Stimulated activated CD4-positive, alpha-beta T cell treated with anti-CD3 and anti-CD28 coated beads, Interleukin-1b, Interleukin-23, amount 100 ng/mL, for 1 hour (primary cell): ENCODE data around the gene CRTC1.

Experiments used
- DNase-seq, 2 donors: peaks; one replicate each; pipeline ENCODE4 v3.0.0-alpha.2; 2020; ENCODE audit warnings: low read depth in 2 of 2

CRTC1 gene, protein sequence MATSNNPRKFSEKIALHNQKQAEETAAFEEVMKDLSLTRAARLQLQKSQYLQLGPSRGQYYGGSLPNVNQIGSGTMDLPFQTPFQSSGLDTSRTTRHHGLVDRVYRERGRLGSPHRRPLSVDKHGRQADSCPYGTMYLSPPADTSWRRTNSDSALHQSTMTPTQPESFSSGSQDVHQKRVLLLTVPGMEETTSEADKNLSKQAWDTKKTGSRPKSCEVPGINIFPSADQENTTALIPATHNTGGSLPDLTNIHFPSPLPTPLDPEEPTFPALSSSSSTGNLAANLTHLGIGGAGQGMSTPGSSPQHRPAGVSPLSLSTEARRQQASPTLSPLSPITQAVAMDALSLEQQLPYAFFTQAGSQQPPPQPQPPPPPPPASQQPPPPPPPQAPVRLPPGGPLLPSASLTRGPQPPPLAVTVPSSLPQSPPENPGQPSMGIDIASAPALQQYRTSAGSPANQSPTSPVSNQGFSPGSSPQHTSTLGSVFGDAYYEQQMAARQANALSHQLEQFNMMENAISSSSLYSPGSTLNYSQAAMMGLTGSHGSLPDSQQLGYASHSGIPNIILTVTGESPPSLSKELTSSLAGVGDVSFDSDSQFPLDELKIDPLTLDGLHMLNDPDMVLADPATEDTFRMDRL

DNA sequence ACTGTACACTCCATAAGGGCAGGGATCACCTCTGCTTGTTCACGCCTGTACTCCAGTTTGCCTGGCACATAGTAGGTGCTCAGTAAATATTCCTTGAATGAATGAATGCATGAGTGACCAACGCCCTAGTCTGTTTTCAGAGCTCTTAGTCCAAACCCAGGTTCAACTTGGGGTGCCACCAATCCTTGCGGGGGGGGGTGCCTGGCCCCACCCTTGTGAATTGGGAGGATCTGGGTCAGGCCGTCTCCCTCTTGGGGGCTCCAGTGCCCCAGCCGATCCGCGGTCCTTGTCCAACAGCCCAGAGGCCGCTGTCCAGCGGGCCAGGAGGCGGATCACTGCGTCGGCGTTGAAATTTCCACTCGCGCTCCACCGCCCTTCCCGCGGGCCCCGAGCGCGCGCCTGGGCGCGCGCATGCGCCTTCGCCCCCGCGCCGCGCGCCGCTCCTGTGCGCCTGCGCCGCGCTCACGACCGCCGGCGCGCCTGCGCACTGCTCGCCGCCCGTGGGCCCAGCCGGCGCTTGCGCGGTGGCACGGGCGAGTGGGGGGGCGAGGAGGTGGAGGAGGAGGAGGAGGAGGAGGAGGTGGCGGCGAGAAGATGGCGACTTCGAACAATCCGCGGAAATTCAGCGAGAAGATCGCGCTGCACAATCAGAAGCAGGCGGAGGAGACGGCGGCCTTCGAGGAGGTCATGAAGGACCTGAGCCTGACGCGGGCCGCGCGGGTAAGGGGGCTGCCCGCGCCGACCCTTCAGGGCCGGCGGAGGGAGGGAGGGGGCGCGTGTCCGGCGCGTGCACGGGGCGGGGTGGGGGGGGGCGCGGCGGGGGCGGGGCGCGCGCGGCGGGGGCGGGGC is at the start of gene CRTC1:
TSS of gene CRTC1 (plus strand) at position 572 of the 849 bp plus-strand sequence. CDS start at position 595, 23 bp downstream.
- DNase-seq, result peak; percentile 89 to 92

DNA sequence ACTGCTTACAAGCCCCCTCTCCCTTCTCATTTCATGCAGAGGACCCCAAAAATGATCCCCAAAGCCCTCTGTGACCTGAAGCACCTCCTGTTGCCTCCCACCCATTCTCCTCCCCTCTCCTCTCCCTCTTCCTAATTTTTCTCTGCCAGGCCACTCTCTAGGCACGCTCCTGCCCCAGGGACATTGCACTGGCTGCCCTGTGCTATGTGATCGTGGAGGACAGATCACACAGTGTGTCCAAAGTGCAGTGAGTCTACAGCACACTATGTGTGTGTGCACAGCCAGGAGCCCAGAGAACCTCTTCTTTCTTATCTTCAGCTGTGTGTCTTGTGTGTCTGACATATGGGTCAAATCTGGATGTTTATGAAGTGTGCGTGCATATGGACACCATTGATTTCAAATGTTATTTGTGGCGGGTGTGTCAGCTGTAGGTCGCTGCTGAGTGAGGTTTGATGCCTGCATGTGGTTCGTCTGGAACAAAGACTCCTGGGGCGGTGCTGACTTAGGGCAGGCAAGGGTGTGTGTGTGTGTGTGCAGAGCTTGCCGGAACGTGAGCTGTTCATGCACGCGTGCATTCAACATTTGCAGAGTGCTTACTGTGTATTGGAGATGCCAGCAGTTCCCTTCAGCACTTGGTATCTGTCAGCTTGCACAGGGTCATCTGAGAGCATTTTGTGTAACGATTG is 48.7 kb upstream of the CRTC1 start:
- no peak for DNase-seq

DNA sequence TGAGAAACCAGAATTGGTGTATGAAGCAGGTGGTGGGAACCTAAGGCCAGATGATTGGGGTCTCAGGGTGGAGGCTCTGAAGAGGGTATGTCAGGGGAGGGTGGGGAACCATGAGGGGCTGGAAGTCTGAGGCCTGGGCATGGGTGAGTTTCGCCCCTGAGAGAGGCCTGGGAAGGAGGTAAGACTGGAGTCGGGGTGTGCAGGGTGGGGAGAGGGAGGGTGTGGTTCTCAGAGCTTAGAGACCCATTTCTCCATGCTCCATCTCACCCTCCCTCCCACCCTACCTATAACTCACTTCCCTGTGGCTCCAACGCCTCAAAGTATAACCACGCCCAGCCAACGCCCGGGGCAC is 47.7 kb upstream of the CRTC1 start:
- no peak for DNase-seq

DNA sequence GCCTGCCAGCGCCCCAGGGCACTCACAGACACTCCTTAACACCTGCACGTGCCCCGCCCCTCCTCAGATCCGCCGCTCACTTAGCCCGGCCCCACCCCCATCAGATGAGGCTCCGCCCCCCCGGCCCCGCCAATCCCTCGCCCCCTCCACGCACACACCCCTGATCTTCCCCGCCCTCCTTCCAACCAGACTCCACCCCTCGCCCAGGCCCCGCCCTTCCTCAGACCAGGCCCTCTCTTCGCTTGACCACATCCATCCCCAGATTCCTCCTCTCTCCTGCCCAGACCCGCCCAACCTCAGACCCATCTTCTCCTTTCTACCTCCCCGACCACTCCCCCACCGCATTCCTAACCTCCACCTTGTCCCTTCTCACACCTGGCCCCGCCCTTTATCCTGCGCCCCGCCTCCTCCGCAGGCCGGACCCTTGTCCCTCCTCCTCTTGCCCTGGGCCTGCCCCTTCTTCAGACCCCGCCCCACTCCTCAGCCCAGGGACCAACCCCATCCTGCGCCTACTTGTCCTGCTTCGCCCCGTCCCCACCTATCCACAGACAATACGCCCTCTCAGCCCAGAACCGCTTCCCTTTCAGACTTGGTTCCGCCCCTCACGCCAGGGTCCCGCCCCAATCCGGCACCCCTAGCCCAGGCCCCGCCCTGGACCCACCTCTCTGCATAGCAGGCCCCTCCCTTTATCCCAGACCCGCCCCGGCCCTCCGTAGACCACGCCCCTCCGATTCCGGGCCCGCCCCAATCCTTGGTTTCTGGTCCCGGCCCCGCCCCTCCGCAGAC is 47.1 kb upstream of the CRTC1 start:
- peak; percentile 99 for DNase-seq

DNA sequence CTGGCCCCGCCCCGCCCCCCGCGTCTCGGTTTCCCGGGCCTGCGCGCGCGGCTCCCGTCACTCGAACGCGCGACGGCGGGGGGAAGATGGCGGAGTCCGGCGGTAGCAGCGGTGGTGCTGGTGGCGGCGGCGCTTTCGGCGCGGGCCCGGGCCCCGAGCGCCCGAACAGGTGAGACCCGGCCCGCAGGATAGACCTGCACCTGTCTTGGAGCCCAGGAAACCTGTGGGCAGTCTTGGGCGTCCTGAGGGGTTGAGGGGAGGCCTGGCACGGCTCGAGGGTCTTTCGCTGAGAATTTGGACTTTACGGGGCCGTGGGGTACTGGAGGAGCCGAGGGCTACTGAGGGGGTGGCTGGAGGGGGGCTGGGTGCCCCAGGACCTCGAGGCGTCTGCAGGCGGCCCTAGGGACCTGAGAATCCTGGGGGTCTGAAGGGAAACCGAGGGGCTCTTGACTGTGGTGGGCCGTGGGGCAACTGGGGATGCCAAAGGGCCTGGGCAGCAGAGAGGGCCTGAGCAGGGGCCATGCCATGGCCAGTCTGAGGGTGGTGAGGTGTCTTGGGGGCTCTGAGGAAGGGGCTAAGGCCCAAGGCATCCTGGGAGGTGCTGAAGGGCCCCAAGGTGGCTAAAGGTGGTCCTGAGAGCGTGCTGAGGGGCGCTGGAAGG is 46.4 kb upstream of the CRTC1 start, which contains the start of gene KLHL26:
TSS of gene KLHL26 (plus strand) at position 60 of the 661 bp plus-strand sequence. CDS start at position 87, 27 bp downstream.
- no peak for DNase-seq

DNA sequence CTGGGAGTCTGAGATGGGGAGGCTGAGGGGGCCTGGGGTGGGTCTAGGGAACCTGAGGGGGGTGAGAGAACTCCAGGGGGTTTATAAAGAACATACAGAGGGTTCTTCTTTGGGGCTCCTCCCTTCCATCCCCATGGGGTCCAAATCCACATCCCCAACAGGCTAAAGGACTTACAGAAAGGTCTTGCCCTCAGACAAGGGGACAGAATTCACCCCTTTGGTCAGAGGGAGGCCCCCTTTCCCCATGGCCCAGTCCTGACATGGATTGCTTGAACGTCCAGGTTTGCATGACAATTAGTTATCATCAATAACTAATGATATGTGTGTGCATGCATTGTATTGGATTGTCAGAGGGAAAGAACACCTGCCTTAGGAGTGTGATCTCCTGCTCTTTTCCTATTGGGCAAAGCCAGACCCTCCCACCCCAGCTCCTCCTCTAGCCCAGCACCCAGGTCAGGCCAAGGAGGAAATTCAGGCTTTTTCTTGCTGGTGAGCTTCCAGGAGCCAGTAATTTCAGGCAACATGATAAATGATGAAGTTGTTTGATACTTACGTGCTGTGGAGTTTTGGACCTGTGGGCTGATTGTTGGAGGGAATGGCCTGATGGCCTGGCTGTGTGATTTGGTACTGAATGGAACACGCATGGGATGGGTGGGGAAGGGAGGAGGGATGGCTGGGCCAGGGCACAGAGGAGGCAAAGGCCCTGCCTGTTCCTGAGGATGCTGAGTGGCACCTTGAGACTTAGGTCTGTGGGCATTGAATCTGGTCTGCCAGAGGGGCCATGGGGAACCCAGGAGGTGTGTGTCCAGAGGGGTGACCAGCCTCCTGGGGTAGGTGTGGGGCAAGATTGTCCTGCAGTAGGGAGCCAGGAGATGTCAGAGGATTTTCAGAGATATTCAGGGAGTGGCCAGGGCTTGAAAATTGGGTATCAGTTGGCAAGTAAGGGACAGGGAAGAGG is 45.5 kb upstream of the CRTC1 start:
- DNase-seq, result no peak

DNA sequence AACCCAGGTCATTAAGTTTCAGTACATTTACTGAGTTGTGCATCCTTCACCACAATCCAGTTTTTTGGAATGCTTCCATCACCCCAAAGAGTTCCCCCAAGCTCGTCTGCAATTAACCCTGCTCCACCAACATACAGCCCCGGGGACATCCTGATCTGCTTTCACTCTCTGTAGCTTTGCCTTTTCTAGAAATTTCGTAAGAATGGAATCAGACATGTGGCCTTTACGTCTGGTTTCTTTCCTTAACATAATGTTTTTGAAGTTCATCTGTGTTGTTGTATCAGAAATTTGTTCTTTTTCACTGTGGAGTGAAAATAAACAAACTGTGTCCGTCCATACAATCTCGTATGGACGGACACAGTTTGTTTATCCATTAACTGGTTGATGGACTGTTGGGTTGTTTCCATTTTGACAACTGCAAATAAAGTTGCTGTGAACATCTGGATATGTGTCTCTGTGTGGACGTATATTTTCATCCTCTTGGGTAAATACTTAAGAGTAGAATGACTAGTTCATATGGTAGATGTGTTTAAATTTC is 43.7 kb upstream of the CRTC1 start:
- no peak for DNase-seq

DNA sequence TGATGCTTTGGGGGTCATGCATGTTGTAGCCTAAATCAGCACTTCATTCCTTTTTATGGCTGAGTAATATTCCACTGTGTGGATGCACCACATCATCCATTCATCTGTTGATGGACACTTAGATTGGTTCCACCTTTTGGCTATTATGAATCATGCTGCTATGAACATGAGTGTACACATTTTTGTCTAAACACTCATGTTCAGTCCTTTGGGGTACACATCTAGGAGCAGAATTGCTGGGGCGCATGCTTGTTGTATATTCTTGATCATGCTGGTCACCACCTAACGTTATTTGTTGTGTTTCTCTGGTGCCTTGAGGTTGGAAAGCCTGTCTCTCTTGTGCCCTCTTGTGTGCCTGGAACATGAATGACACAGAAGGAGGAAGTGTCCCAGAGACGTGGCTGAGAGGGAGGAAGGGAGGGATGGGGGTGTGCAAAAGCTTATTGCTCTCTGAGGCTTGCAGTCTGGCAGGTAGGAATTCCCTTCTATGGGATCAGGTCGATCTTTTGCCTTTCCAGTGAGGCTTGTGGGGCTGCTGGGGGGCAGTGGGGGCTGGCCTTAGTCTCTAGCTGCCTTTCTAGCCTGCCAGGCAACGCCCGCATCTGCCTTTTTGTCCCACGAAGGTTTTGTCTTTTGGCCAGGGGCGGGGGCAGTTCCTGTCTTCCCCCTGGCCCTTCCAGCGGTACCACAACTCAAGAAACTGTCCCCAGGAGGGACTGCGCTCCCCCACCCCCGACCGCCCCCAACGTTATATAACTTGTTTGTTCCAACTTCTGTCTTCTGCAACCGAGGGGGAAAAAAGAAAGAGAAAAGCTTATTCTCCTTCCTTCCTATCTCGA is 39.1 kb upstream of the CRTC1 start:
- DNase-seq, result no peak

DNA sequence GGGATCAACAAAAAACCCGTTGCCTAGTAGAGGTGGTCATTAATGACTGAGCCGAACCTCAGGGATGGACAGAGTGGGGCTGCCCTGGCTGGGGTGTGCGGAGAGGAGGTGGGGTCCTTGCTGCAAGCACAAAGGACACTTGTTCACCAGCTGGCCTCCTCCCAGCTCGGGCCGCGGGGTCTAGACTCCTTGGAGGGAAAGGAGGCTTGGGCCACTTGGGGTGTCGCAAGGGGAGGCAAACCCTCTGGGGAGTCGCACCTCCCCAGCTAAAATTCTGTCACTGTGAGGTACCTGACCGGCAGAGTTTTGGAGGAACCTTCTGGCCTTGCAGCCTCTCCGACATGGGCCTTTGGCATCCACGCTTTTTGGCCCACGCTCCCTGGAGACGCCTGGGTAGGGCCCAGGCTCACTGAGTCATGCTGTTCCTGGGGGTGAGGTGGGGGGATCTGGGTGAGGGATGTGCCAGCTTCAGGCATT is 38.4 kb upstream of the CRTC1 start:
- DNase-seq, result no peak

DNA sequence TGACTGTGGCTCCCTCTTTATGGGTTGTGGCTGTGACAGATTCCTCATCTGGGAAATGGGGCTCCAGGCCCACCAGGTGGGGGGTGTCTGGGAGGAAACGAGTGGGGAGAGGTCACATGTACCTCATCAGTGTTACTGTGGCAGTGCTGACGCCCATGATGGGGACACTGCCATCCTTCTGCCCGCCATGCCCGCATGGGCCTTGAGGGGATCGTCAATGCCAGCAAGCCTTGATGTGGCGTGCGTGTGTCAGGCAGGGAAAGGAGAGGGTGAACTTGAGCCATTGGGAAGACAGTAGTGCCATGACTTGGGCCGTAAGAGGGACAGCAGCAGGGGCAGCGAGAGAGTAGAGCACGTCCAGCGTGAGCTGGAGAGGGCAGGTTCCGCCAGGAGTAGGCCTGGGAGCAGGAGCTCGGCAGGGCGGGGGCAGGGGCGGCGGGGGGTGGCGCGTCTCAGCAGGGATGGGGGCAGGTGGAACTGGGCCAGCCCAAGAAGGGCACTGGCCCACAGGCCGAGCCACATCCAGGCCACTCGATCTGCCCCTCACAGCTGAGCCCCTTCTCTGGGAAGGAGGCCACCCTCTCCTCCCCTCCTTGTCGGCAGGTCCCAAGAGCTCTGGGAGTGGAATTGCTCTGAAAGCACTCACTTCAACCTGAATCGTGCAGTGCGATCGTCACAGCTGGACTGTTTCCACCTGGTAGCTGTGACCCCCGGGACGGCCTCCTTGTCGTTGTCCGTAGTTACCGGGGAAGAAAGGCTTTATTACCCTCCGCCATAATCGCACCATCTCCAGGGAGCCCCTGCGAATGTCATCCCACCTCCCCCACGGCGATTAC is 36.7 kb upstream of the CRTC1 start:
- no peak for DNase-seq

DNA sequence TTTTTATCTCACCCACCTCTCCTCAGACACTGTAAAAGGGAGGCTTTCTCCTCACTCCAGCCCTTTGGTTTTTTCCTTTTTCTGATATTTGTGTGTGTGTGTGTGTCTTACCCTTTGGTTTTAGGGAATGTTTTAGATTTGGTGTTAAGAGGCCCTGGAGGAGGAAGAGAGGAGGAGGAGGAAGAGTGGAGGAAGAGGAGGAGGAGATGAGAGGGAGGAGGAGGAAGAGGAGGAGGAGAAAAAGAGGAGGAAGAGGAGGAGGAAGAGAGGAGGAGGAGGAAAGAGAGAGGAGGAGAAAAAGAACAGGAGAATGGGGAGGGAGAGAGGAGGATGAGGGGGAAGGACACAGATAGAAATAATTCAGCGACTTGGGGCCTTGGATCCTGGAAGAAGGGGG is 36.1 kb upstream of the CRTC1 start:
- DNase-seq, result no peak

DNA sequence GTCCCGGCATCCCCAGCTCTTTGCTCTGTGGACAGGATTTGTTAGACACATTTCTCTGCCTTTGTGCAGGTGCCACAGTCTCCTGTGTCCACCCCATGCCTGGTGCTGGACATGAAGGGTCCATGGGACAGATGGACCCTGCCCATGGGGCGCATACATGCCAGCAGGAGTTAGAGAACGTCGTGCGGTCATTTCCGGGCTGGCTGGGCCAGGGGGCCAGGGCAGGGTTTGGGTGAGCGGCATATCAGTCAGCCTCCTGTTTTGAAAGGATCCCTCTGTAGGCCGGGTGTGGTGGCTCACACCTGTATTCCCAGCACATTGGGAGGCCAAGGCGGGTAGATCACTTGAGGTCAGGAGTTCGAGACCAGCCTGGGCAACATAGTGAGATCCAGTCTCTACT is 35.7 kb upstream of the CRTC1 start:
- no peak for DNase-seq

DNA sequence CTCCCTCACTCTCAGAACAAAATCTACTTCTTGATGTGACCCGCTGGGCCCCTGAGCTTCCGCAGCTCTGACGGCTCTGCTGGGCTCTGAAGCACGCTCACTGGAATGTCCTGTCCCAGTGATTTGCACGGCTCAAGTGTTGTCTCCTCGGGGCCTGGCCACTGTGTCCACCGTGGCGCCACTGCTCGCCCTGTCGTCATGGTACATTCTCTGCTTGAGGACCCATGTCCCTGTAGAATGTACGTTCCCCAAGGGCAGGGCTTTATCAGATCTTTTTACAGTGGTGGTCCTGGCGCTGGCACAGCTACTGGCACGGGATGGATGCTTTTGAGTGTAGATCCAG is 34.5 kb upstream of the CRTC1 start:
- DNase-seq, result no peak

DNA sequence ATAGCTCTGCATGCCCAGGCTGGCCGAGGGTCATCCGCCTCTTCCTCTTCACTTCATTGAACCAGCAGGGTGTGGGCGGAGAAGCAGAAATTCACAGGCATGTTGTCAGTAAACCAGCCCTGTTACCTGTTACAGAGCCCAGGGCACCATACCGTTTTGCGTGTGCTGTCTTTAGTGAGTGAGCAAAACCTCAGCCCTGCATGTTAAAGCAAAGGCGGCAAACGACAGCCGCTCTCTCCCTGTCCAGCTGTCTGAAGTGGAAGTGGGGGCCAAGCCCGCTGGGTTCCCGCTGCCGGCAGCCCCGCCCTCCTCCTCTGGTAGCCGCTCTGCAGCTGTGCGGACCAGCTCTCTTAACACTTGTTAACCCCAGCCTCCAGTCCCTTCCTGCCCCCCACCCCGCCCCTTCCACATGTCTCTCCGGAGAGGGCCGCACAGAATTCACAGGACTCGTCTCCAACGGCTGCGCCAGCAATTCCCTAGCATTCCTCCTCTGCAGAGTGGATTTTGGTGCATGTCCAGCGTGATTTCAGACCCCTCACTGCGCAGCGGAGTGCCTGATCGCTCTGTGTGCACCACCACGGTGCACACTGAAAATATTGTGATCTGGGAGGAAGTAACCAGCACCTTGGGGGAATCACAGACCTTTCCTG is 34.0 kb upstream of the CRTC1 start:
- DNase-seq, result no peak

DNA sequence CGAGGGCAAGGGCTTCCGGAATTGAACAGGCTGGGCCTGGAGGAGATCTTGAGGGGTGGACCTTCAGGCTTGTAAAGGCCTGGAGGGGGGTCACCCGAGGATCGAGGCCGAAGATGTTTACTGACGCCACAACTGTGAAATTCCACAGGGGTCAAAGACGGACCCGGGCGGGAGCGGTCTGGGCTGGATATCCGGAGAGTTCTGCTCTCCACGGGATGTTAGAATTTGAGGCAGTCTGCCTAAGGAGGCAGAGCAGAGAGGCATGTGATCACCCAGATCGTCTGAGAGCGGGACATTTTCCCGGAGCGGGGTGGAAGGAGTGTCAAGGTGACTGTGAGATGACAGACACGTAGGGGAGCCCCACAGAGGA is 33.5 kb upstream of the CRTC1 start:
- no peak for DNase-seq

DNA sequence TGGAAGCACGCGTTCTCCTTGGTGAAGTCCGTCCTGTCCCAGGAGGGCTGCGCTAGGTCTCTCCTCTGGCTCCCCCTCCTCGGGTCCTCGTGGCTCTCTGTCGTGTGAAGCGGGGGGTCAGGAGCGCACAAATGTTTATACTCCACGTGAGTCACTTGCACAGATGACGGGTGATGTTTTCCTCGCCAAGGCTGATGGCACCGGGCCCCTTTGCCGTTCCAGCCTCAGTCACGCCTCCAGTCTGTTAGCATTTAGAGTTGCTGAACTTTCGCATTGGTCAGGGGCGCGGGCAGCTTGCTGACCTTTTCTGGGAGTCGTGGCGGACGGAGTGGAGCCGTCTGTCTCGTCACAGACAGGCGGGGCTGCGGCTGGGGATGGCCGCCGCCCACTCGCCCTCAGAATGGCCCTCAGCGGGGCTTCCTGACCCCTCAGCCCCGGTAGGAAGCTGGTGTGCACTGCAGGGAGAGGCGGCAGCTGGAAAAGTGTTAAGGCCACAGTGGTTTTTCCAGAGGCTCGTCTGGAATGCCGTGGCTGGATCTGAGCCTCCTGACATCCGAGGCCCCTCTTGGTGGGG is 32.9 kb upstream of the CRTC1 start:
- no peak for DNase-seq
